GM19324 (cell line): ENCODE data around the gene HHATL.

ENCODE experiments used
- ATAC-seq: cut with Tn5 transposase; IDR thresholded peaks from one replicate; pipeline ENCODE4 v1.9.1; 2021; ENCODE audit warnings: mild to moderate bottlenecking, moderate library complexity; ENCODE audit not compliant: unreplicated experiment, low FRiP score

The HHATL gene, protein sequence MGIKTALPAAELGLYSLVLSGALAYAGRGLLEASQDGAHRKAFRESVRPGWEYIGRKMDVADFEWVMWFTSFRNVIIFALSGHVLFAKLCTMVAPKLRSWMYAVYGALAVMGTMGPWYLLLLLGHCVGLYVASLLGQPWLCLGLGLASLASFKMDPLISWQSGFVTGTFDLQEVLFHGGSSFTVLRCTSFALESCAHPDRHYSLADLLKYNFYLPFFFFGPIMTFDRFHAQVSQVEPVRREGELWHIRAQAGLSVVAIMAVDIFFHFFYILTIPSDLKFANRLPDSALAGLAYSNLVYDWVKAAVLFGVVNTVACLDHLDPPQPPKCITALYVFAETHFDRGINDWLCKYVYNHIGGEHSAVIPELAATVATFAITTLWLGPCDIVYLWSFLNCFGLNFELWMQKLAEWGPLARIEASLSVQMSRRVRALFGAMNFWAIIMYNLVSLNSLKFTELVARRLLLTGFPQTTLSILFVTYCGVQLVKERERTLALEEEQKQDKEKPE

DNA sequence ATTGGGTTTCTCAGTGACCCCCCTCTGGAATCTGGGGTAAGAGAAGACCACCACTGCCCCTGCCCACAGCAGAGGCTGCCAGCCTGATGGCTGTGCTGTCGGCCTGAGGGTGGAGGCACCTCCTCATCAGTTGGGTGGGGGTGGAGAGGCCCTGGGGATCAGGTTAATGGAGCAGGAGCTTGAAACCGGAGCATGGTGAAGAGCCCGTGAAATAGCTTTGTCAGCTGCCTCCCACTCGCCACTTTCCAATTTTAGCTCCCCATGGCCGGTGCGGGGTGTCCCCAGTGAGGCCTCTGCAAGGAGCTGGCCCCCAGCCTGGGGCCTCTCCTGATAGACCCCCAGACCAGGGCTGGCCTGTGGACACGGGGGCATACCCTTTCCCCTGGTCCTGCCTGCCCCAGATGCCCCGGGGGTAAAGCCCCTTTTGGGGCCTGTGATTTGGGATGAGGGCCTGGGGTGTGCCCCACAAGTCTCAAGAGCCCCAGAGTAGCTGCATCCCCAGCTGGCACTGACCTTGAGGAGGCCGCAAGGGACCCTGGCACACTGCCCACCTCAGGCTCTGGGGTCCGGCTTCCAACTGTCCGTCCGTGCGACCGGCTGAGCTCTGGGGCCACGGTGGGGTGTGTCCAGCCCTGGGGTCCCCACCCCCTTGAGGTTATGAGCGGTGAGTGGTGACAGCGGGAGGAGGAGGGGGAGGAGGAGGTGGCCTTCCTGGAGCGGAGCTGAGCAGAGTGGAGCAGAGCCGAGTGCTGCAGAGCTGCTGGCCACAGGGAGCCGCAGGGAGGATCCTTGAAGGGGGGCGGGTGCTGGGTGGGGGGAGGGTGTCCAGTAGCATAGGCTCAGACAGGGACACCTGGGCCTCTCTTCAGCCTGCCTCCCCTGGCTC is at the start of gene HHATL:
HHATL (minus strand) TSS at position 733 of the 886 bp plus-strand sequence. CDS start 1,972 bp downstream, outside the sequence.
- no peak for ATAC-seq

DNA sequence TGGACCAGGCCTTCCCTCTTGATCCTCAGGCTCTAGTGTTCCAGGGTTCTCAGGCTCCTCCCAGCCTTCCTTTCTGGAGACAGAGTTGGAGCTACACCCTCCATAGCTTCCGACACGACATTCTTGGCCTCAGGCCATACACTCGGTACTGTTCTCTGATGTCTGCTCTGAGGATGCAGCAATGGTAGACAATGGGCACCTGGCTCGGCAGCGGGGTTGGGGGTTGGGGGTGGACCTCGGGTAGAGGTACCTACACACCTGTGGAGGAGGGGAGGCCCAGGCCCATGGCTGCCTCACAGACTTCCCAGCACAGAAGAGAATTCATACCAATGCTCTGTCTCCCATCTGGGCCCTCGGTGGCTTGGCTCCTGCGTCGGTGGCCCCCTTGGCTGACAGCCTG is 49.0 kb upstream of the HHATL start:
- ATAC-seq, result no peak

DNA sequence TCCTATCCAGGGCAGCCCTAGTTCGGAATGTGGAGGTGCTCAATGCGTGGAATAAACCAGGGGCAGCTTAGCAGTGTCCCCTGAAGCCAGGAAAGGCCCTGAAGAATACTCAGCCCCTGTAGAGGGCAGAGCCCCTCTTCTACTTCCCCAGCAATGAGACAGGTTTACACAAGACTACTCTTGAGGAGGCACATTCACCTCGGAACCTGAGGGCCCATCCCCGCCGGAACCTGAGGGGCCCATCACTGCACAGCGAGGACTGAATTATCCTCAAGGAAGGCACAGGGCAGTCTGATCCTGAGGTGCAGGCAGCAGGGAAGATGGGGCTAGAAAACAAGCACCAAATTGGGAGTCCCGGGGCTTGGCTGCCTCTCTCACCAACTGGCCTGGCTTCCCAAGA is 48.2 kb upstream of the HHATL start:
- no peak for ATAC-seq

DNA sequence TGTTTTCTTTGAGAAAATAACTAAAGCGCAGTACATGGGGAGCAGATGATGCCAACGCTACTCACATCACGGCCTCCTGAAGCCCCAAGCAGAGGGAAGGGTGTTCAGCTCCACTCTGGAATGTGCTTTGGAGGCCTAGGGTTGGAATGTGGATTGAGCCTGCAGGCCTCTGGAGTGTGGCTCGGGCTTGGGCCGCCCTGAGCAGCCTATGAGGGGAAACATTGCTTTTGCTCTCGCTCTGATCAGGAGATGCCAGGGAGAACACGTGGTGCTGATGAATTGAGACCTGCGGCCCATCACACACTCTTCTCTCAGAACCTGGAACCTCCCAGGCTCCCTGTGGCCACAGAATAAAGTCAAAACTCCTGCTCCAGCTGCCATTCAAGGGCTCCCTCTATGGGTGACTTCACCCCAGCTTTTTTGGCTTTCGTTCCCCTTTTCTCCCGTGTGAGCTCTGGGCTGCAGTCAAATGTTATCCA is 47.2 kb upstream of the HHATL start:
- no peak for ATAC-seq

DNA sequence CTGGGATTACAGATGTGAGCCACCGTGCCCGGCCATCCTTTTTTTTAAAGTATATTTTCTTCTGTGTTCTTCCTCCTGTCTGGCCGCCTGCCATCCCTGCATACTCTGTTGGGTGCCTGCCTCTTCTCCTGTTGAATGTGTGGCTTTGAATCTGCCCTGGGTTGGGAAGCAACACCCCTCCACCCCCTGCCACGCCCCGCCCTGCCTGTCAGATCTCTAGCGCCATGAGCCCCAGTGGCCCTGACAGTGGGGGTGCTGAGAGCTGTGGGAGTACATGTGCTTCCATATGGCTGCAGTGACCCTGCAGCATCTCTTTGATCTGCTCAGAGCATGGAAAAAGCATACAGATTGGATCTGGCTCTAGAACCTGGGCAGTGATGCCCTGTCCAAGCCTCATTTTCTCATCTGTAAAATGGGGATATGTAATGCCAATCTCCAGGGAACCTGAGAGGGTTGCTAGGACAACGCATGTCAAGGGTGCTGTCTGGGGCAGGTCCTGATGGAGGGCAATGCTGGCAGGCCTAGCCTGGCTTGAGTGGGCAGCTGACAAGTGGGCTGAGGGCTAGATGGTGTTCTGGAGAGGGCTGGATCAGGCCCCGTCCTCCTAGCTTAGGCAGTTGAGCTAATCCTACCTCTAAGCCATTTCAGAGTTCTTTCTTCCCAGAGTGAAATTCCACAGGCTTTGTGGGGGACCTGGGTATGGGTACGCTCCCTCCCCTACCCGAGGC is 46.6 kb upstream of the HHATL start:
- no peak for ATAC-seq

DNA sequence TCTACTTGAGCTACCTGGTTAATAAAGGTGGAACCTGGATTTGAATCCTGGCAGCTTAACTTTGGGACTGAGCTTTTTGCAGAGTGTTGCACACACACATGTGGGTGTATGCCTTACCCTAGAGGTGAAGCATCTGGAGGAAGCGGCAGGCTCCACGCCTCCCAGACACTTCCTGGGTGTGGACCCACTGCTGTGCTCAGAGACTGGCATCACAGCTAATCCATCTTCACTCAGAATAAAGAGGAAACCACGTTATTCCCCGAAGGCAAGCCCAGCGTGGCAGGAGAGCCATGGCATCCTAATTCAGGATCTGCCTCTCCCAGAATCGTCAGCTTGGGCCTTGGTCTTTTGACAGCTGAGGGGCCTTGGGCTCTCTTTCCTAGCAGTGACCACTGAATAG is 45.0 kb upstream of the HHATL start:
- no peak for ATAC-seq

DNA sequence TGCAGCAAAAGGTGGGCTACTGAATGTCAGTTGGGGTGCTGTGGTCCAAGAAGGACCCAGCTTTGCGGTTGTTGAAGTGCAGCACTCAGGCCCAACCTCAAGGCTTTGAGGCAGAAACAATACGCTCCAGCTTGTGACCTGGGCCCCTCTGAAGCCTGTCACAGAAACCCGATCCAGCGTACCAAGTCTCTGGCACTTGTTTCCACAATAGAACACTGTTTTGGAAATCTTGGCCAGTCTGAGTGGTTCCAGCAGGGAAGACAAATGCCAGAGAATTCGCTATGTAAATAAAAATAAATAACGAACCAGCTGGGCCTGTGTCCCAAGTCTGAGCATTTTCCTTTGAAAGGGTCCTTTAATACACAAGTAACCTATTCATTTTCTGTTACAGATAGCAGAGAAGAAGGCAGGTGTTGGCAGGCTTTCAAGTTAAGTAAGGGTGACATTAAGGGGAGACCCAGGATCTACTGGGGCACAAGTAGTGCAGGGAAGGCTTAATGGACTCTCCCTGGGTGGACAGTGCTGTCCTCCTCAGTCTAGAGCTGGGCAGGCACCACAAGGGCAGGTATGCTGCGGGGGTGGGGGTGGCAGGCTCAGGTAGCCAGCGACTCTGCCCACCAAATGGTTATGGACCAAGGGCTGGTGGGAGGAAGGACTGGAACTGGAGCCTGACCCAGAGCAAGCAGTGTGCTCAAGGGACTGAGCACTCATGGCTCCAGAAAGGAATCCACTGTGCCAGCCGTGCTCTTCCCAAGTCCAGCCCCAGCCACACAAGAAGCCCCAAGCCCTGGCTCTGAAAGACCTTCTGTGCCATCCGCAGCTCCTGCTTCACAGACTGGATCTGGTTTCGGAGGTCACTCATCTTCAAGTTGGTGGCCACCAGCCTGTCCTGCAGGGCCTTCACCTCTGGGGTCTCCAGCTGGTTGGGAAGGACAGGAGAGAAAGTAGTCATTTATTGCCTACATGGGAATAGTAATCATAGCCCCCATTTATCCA is 44.2 kb upstream of the HHATL start:
- no peak for ATAC-seq

DNA sequence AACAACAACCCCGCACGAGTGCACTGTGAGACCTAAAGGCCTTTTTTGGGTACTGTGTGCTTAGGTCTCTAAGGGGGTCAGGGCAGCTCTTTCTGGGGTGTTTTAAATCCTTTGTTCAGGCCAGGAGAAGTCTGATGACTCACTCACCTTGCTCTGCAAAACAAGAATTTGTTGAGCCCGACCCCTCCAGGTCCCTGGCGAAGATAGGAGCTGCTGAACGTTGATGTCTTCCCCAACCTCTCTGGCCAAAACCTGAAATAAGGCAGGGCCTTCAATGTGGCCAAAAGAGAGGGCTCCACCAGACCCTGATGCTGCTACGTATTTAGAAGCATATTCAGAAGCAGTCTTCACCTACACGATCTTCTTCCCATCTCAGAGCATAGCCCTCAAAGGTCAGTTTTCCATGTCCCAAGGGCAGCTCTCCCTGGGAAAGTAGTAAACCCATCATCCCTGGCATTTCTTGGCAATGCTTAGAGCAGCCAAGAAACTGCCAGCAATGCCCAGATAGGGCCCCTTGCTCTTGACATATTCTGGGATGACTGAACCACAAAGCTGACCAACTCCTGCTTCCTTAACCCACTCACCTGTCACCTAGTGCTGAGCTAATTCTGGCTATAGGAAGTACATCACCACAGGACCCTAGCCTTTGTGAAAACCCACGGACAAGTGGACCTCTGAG is 43.3 kb upstream of the HHATL start:
- no peak for ATAC-seq

DNA sequence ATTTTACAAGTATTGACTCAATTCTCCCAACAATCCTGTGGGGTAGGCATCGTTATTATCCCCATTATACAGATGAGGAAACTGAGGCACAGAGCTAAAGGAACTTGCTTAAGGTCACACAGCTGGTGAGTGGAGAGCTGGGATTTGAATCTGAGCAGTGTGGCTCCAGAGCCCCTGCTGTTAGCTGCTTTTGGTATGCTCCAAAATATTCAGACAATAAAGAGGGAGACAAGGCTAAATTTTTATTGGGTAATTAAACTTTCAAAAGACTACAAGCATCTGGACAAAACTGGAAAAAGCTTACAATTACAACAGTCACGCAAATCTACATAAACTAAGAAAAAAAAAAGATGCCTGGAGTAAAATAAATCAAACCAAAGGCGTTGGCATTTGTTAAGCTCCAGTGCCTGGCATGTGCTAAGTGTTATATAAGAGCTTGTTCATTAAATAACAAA is 42.7 kb upstream of the HHATL start:
- no peak for ATAC-seq

DNA sequence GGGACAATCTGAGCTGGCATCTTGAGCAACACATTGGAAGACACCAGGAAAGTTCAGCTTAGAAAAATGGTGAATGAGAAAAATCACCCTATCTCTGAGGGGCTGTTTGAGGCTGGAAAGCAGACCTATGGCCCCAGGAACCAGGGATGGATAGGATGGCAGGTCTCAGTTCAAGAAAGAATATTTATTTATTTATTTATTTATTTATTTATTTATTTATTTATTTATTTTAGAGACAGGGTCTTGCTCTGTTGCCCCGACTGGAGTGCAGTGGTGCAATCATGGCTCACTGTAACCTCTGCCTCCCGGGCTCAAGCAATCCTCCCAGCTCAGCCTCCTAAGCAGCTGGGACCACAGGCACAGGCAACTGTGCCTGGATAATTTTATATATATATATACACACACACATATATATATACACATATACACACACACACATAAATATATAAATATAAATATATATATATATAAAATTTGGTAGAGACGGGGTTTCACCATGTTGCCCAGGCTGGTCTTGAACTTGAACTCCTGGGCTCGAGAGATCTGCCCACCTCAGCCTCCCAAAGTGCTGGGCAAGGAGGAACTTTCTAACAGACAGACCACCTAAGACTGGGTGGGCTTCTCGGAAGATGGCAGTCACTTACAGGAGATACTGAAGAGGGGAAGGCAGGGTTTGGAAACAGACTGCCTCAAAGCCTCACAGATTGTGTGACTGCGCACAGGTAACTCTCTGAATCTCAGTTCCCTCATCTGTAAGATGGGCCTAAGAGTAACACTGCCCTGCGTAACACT is 40.8 kb upstream of the HHATL start:
- ATAC-seq, result no peak

DNA sequence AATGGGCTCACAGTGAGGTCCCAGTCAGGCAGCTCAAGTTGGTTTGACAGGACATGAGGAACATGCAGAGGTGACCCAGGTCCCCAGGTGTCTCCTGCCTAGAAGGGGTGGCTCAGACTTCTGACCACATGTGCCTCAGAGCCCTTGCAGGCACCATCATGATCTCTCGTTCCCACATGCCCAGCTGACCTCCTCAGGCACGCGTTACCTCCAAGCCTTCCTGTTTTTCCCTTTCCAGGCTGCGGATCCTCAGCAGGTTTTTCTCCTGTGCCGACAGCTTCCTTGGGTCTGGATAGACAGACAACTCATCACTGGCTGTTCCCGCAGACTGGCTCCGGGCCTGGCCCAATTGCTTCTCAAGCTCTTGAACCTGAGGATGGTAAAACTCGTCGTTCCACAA is 40.1 kb upstream of the HHATL start:
- ATAC-seq, result no peak

DNA sequence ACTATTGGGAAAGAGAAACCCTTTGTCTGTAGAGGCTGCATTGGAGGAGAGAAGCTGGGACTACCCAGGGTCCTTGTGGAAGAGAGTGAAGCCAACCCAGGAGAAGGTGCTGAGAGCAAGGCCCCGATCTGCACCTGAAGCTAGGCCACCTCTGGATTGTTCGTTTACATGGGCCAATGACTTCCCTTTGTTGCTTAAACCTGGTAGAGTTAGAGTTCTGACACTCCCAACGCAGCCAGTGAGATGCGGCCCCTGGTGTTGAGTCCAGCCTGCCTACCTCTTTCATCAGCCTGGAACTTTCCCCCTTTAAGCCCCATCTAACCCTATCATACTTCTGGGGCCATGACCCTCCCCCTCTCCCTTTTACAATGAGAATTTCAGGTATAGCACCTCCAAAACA is 39.7 kb upstream of the HHATL start:
- no peak for ATAC-seq

DNA sequence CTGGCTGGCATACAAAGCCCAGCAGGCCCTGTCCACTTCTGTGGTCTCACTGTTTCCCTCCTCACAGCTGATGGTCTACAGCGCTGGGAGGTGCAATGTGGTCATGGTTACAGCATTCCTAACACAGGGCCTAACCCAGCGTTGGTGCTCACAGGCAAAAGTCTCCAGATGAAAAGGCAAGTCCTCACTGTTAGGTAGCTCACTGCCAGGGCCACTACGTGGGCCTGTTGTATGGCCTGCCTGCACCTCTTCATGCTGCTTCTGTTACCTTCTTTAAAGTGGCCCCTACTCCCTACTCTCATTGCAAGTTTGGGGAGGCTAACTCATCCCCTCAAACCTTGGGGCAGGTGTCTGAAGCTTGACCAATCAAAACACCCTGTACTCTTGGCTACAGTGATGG is 39.2 kb upstream of the HHATL start:
- ATAC-seq, result no peak

DNA sequence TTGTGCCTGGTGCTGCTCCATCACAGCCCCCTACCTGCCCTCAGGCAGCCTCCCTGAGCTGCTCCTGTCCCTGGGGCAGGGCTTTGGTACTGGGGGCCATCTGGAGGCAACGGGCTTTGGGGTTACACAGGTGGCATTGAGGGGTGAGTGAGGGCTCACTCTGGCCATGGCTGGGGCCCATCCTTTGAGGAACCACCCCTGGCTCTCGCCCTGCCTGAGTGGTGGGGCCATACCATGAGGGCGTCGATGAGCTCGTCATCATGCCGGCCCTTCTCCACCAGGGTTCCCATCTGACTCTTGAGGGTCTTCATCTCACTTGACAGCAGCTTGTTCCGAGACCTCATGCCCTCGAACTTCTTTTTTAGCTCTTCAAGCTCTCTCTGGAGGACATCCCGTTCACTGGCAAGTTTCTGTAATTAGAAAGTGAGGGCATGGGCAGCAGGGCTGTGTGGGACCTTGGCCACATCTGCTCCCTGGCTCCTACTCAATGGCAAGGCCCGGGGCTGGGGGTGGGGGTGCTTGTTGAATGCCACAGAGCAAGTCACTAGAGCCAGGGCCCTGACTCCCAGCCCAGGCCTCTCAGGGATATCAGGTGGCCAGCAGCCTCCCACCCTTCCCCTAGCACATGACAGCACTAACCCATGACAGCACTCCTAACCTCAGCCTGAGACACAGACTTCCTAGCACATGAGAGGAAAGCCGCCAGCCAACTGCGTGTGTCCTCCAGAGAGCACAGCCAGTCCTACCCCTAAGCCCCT is 37.0 kb upstream of the HHATL start:
- ATAC-seq, result no peak

DNA sequence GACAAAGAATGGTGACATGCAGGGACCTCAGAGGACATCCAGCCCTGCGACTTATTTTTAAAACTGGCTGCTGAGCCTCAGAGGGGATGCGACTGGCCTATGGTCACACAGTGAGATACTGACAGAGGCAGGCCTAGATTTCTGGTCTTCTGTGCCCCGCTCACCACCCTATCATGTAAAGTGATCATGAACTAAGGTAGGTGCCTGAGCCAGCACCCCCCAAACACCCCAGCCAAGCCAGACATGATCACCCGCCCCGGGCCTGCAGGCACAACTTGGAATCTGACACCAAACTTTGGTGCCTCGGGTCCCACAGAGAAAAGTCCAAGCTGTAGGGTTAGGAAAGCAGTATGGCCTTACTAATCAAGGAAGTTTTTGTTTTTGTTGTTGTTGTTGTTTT is 33.9 kb upstream of the HHATL start:
- no peak for ATAC-seq

DNA sequence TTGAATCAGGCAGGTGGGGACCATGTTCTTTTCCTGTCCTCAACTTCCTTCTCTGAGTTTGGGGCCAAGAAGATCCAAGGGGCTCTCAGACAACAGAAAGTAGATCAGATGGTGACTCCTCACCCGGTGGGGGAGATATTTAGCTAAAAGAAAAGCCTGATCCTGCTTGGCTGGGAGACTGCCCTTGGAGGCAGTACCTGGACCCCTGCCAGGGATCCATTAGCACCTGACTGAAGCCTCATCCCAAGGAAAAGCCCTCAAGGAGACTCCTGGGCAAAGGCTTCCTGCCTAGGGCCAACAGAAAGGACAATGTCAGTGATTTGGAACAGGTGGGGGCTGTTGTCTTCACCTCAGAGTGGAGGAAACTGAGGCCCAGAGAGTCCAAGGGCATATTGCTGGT is 33.5 kb upstream of the HHATL start:
- no peak for ATAC-seq

DNA sequence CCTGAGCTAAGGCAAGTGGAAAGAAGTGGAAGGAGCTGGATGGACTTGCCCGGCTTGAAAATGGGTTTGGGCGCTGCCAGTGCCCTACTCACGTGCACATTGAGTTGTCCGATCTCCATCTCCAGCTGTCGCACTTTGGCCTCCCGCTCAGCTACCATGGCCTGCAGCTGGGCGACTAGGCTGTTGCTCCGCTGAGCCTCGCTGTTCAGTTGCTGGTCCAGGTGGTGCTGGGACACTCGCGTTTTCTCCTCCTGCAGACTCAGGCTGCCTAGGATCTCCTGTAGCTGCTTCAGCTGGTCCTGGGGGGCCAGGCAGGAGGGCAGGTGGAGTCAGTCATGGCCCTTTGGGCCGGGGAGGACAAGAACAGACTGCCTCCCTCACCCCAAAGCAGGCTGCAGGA is 33.0 kb upstream of the HHATL start:
- no peak for ATAC-seq
